Astrocyte of the hippocampus (primary cell): ENCODE measurements around the gene CBR4.
"Not testable (repeated sequence)": the region's sequence is repeated elsewhere in the genome, so short reads cannot be mapped to it uniquely, and the experiment has no call there.

Experiments used
- DNase-seq: peaks from one replicate; pipeline ENCODE4 v3.0.0; 2011; ENCODE audit warnings: low read depth, low spot score

CBR4 gene

DNA sequence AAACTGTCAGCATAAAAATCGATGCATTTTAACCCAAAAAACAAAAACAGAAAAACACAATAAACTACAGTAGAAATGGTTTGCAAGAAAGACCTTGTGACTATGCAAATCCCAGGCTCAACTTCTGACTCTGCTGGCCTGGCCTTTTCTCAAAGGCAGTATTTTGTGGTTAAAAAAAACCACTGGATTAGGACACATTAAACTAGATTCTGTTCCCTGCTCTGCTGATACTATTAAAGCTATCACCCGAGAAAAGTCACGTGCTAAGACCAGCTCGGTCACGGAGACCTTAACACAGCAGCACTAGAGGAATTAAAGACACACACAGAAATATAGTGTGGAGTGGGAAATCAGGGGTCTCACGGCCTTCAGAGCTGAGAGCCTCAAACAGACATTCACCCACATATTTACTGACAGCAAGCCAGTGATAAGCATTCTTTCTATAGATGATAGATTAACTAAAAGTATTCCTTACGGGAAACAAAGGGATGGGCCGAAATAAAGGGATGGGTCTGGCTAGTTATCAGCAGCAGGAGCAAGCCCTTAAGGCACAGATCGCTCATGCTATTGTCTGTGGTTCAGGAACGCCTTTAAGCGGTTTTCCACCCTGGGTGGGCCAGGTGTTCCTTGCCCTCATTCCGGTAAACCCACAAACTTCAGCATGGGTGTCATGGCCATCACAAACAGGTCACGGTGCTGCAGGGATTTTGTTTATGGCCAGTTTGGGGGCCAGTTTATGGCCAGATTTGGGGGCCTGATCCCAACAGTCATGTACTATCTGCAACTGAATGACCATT lies 16.1 kb downstream of the CBR4 start:
- peak; percentile 51 for DNase-seq

DNA sequence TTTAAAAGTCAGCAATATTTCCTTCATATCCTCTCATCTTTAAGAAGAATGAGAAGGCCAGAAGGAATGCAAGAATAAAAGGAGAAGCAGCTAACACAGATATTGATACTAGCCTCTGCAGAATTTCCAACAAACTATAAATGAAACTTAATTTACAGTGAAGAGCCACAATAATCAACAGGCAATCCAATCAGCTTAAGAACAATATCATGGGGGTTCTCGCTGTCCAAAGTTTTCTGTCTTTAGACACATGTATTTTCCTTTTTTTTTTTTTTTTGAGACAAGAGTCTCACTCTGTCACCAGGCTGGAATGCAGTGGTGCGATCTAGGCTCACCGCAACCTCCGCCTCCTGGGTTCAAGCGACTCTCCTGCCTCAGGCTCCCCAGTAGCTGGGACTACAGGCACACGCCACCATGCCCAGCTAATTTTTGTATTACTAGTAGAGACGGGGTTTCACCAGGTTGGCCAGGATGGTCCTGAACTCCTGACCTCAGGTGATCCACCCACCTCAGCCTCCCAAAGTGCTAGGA lies 17.0 kb downstream of the CBR4 start:
- DNase-seq = not testable (repeated sequence)

DNA sequence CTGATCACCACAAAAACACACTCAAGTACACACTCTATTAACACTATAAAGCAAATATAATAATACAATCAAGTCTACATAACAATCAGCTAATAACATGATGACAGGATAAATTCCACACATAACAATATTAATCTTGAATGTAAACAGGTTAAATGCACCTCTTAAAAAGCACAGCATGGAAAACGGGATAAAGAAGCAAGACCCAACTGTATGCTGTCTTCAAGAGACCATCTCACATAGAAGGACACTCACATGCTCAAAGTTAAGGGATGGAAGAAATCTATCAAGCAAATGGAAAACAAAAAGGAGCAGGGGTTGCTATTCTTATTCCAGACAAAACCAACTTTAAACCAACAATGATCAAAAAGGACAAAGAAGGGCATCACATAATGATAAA lies 28.1 kb downstream of the CBR4 start:
- DNase-seq = no peak

DNA sequence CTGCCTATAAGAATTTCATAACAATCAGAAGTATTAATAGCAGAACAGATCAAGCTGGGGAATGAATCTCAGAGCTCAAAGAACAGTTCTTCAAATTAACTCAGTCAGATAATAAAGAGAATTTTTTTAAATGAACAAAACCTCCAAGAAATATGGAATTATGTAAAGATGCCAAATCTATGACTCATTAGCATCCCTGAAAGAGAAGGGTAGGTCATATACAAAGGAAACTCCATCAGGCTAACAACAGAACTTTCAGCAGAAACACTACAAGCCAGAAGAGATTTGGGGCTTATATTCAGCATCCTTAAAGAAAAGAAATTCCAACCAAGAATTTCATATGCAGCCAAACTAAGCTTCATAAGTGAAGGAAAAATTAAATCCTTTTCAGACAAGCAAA lies 28.6 kb downstream of the CBR4 start:
- no peak for DNase-seq

DNA sequence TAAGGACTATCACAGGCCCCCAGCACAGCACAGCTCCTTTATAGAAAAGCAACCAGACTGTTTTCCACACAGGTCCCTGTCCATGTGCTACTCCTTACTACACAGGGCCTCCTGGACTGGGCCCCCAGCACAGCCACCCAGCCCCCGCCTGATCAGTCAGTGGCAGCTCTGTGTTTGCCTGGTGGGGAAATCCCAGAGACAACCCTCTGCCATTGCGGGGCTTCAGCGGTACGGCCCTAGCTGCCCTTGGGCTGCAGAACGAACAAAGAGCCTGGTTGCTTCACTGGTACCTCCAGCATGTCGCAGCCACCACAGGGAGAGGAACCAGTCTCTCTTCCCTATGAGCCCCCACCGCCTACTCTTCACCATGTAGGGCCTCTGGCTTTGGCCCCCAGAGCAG lies 30.7 kb downstream of the CBR4 start:
- DNase-seq = no peak

DNA sequence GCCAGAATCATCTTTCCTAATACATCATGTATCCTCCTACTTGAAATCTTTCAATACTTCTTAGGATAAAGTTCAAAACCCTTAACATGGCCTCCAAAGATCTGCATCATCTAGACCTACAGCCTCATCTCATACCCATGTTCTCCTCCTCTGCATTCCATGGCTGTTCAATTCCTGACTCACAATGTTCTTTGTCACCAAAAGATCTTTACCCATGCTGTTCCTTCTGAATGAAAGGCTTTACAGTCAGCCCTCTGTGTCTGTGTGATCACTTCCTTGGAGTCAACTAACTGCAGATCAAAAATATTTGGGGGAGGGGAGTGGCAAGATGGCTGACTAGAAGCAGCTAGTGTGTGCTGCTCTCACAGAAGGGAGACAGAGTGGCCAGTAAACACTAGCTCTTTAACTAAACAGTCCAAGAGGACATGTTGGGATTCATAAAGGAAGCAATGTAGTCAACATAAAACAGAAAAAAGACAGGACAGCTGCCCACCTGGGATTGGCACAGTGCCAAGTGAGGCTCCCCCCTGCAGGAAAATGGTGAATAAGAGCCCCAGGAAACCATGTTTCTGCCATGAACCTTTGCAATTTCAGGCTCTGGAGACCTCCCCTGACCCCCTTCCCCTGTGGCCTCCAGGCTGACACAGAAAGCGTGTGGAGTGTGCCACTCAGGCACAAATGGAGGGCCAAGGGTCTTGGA lies 31.9 kb downstream of the CBR4 start:
- DNase-seq = peak; percentile 39

DNA sequence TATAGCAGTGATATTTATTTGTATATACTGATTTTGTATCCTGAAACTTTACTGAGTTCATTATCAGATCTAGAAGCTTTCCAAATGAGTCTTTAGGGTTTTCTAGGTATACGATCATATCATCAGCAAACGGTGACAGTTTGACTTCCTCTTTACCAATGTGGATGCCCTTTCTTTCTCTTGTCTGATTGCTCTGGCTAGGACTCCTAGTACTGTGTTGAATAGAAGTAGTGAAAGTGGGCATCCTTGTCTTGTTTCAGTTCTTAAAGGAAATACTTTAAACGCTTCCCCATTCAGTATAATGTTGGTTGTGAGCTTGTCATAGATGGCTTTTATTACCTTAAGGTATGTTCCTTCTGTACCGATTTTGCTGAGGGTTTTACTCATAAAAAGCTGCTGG lies 37.5 kb downstream of the CBR4 start:
- DNase-seq = no peak

DNA sequence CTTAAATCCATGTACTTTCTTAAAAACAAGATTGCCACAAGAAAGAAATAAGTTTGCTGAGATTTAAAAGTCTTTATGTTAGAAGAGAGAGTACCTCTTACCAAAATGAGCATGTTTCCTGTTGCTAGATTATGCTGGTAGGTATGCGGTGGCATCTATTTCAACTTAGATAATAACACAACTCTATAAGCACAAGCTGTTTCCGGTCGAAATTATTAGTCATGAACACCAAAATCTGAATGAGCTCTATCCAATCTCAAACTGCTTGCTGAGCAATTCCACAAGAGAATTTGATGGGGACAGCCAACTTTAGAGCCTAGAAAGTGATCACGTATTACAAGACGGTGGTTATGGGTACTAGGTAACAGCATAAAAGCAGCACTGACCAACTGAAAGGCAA lies 49.3 kb downstream of the CBR4 start:
- no peak for DNase-seq

DNA sequence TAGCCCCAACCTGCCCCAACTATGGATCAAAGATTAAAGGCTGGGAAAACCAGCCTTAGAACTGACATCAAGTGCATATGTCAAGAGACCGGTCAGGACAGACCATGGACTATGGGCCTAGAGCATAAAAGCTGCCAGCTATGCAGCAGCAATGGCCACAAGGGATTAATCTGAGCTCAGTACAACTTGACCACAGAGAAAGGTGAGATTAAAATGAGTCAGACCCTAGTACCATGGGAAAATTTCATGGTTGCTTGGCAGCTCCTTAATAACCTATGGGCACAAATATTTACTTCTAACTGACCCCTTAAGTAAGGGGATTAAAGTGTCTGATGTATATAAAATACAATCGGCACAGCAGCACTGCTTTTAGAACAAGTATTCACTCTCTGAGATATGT lies 54.4 kb downstream of the CBR4 start:
- DNase-seq = no peak

DNA sequence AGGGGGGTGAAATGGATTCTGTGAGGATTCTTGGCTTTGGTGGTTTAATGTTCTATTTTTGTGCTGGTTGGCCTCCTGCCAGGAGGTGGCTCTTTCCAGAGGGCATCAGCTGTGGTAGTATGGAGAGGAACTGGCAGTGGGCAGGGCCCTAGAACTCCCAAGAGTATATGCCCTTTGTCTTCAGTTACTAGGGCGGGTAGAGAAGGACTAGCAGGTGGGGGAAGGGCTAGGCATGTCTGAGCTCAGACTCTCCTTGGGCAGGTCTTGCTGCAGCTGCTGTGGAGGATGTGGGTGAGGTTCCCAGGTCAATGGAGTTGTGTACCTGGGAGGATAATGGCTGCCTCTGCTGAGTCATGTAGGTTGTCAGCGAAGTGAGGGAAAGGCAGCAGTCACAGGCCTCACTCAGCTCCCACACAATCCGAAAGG lies 57.2 kb downstream of the CBR4 start:
- not testable (repeated sequence) for DNase-seq

DNA sequence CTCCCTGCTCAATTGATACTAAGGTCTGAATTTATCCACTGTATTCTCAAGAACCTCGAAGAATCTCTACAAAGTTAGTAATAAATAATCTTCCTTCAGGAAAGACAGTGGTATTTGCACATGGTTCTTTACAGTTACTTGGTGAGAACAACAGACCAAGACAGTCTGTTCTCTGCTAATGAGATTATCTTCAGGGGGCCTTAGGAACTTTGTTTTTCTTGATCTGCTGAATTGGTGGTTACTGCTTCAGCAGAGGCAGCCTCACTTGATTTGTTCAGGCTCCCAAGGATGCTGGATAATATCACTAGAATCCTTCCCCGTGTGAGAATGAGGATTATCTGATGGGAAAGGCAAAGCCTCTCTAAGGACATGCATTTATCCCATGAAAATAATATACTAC lies 64.8 kb downstream of the CBR4 start:
- no peak for DNase-seq

DNA sequence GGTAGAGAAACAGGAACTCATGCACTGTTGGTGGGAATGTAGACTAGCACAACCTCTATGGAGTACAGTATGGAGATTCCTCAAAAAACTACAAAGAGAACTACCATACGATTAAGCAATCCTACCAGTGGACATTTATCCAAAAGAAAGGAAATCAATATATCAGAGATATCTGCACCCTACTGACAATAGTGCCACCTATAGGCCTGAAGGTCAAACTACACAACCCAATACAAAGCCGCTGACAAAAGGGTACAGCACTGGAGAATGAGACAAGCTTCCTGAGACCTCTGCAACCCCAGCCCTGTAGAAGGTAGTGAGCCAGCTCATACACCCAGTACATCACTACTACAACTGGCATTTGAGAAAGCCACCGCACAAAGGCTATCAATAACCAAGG lies 67.1 kb downstream of the CBR4 start:
- DNase-seq = no peak
